Raji (cell line): ENCODE measurements around the gene SMAD3.

Experiments
- POLR2A ChIP-seq: IDR thresholded peaks from 2 replicates; pipeline ENCODE4 v1.6.1; 2011; ENCODE audit warnings: low read depth, low read length, control low read depth; ENCODE audit not compliant: insufficient read depth

SMAD3 gene

DNA sequence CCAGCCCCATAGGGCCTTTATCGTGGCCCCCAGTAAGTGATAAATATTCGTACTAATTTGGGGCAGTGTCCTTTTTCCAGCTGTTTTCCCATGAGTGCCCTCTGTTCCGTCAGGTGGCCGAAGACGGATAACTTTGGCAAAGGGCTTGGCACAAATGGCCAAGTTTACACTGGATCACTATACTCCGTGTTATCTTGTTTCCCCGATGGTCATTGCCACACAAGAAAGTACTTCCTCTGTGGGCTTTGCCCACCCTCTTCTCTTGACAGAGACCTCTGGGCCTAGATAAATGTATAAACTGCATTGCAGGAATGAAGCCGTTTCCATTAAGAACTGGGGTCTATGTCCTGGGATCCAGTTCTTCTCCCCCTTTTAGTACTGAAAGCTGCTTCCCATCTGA lies 39.1 kb downstream of the SMAD3 start:
- no peak for TF ChIP-seq POLR2A

DNA sequence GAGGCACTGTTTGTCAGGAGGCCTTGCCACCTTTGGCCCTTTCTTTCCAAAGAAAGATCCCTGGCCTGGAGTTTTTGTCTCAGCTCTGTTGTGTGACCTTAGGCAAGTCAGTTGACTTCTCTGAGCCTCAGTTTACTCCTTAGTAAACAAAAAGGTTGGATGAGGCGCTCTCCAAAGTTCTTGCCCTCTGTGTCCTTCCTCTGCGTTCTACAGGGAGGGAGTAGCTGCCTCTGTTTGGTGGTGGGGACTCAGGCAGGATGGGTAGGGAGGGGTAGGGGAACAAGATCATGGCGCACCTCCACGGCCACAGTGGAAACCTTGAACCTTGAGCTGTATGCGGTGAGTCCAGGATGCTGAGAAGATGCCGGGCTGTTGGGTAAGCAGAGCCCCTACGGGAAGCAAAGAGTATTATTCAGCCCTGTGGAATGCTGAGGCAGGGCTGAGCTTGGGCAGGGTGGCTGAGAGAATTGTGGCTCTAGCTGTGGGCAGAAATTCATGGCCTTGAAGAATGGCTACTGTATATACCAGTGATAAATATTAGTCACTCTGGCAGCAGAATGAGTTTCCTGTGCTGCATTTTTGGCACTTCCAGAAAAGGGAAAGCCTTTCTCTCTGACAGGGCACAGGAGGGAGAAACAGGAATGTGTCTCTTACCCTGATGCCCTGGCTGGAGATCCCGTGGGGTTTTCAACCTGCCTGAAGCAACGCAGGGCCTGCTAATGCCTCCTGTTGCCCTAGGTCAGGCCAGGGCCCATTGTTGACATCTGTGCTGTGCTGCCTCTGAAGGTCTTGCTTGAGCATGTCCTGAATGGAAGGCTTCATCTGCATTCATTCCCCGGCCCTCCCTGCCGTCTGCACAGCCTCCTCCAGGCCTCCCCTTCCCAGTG lies 39.9 kb downstream of the SMAD3 start:
- no peak for TF ChIP-seq POLR2A

DNA sequence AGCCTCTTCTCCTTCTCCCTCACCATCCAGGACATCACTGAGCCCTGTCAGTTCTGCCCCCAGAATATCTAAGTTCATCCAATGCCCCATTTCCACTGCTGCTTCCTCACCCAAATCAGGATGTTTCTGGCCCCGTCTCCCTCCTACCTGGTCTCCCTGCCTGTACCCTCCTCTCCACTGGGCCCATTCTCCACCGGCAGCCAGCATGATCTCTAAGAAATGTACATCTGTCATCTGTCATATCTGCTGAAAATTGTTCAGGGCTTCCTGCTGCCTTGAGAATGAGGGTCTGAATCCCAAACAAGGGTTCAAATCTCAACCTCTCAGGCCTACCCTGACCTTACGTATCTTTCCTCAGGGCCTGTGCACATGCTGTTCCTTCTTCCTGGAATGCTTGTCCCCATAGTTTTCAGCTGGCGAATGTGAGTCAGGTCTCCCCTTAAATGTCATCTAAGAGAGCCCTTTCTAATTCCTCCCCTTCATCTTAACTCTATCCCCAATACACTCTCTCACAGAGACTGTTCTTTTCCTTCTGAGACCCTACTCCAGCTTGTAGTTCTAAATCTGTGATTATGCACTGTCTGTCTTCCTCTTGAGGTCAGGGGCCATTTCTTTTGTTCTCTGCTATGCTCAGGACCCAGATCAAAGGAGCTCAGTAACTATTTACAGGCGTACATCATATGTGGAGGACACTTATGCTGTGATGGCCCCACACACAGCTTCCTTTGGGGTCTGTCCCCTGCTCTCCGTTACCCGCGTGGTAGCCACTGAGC lies 40.8 kb downstream of the SMAD3 start:
- no peak for TF ChIP-seq POLR2A

DNA sequence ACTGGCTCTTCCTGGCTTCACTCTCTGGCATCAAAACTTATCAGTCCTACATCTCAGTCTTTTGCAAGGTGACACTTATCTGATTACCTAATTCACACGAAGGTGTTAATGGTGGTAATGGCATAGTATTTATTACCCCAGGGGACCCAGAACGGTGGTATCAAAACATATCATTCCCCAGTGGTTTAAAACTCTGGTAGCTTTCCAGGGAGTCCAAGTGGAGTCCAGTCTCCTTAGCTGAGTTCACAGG lies 41.3 kb downstream of the SMAD3 start:
- TF ChIP-seq POLR2A = no peak

DNA sequence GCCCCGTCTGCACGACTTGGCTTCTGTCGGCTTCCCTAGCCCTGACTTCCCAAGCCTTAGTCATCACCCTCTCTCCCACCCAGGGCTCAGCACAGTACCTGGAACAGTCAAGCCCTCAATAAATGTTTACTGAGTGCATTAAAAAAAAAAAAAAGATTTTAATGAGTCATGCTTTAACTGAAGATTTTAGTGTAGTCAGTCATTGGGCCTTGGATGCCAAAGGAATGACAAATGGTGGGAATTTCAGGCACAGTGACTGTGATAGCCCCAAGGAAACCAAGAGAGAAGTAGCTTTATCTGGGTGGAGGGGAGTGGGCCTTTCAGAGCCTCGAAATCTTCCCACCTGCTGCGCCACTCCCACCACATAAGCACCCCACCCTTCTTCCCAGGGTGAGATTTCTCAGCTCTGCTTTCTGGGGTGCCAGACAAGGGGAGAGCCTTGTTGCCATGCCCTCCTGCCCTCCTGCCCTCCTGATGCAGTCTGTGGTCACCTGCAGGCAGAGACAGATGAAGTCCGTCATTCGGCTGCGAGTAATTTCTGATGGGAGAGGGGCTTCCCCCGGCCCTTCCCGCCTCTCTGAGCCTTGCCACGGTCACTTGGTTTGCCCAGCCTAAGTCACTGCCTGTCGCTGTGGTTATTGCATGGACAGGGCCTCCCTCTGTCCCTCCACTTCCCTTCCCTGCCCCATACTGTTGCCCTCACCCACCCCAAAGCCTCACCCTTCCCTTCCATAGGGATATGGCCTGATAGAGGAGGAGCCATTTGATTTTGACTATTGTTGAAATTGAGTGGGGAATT lies 41.8 kb downstream of the SMAD3 start:
- TF ChIP-seq POLR2A = no peak

DNA sequence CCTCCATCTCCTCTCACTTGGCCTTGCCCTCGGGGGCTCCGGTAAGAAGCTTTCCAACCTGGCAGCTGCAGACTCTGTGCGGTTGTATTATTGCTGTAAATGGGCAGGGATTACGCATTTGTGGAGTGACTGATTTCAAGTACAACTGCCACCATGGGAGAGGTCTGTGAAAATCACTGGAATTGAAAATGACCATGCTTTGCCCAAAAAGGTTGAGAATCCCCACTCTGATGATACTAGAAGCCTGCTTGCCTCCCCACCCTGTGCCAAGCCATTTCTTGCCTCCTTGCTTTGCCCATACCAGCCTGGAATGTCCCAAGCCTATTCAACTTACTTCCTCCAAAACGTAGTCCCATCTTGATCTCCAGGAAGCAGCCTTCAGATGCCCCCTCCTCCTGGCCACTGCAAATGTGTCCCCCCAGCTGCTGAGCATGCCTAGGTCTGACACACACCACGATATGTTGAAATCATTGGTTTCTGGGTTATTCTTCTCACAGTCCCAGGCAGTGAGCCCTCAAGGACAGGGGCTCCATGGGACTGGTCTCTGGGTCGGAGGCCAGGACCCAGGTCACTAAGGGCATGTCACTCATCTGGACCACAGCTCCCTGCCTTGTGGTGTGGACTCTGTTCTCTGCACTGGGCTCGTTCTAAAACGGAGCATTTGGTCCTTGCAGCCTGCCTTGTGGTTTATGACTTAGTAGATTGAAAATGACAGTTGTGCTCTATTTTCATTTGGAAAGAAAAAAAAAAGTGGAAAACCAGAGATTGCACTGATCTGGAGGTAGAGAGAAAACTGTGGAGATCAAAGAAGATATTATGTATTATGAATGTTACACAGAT lies 42.9 kb downstream of the SMAD3 start:
- no peak for TF ChIP-seq POLR2A

DNA sequence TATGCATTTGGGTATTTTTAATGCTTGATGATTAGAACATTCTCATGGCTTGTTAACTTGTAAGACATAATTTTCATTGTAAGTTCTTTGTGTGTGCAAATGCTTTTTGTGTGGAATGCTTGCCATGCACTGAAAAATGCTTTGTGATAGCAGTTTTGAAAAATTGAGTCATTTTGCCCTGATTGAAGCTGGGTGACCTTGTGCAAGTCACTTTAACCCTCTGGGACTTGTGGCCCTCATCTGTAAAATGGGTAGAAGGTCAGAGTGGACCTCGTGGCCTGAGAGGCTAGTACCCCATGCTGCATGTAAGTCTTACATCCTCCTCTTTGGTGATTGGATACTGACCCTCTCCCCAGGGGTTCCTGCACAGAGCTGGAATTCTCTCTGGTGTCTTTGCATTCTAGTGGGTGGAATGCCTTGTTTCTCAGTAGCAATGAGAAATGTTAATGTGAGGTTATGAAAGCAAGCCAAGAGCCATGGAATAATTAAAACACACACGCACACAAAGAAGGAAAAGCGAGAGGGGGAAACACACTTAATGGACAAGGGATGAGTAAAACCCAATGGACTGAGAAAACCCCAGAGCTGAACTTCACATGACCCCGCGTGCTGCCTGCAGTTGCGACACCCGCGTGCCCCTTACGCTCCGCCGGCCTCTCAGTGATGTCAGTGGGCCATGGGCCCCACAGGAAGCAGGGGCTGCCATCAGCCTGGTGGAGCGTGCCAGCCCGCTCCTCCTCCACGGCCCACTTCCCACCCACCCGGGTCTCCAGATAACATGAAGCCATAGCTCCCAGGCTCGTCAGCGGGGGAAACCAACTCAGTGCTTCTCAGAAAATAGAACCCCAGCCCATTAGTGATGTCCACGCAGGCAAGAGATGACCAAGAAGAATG lies 44.0 kb downstream of the SMAD3 start:
- no peak for TF ChIP-seq POLR2A

DNA sequence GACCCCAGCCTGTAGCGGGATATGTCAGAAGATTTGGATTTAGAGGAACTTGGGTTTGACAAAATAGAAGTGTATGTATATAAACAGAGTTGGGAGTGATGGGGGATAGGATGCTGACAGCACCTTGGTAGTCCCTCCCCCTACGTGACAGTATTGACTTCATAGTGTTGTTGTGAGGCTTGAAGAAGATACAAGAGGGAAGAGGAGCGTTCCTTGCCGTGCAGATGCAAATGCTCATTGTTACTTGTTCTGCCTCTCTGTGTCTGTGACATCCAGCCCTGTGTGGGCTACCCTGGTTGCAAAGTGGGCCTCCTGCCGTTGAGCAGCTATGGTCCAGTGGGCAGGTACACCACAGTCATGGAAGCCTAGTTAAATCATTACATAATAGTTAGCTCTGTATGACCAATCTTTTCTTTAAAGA lies 45.0 kb downstream of the SMAD3 start:
- TF ChIP-seq POLR2A = no peak

DNA sequence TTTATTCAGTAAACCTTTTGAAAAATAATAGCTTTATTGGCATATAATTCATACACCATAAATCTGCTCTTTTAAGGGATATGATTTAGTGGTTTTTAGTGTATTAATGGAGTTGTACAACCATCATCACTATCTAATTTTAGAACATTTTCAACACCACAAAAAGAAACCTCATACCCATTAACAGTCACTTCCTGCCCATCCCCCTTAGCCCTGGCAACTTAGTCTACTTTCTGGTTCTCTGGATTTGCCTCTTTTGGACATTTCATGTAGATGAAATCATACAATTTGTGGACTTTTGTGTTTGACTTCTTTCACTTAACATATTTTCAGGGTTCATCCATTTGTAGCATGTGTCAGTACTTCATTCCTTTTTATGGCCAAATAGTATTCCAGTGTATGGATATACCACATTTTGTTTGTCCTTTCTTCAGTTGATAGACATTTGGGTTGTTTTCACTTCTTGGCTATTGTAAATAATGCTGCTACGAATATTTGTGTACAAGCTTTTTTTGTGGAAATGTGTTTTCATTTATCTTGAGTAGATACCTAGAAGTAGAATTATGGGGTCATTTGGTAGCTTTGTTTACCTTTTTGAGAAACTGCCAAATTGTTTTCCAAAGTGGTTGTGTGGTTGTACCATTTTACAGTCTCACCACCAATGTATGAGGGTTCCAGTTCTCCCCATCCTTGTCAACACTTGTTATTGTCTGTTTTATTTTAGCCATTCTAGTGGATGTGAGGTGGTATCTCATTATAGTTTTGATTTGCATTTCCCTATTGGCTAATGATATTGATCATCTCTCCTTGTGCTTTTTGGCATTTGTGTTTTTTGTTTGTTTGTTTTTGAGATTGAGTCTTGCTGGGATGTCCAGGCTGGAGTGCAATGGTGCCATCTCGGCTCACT lies 45.8 kb downstream of the SMAD3 start:
- no peak for TF ChIP-seq POLR2A

DNA sequence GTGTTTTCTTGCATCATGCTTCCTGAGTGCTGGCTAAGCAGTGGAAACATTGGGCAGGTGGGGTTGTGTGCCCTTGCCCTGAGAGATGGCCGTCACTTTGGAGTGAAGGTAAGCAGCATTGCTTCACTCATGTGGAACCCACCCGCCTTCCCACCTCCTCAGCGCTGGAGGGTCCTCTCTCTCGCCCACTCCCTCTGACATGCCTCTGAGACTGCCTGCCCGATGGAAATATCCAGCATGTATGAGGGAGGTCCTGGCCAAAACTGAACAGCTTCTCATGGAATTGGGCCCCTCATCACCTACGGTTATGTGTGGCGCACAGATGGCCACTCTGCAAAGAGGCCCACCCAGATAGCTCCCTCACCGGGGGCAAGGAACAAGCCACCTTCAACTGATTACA lies 48.6 kb downstream of the SMAD3 start:
- TF ChIP-seq POLR2A = no peak

DNA sequence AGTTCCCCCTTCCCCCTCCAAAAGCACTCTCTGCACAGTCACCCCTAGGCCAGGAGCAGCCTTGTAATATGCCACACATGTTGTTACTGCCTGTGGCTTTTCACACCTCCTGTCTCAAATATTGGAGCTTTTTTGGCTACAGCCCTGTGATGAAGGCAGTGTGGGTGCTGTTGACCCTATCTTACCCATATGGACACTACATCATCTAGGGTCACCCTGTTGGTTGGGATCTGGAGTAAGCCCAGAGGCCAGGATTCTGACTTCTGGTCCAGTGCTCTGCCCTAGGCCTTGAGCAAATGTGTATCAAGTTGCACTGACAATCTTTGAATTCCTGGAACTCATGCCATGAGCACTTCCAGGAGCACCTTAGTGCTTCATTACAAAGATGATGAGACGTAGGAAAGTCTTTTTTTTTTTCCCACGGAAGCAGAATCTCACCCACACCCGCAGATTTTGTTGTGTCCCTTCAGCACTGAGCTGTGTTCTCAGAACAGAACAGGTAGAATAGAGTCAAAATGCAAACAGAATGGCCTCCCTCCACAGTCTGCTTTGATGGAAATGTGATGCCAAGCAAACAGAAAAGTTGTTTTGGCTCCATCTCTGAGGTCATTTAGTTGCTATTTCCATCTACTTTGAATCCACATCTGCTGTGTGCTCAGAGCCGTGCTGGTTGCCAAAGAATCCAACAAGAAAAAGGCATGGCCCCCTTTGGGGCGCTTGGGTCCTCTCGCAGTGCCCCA lies 49.6 kb downstream of the SMAD3 start:
- TF ChIP-seq POLR2A = no peak

DNA sequence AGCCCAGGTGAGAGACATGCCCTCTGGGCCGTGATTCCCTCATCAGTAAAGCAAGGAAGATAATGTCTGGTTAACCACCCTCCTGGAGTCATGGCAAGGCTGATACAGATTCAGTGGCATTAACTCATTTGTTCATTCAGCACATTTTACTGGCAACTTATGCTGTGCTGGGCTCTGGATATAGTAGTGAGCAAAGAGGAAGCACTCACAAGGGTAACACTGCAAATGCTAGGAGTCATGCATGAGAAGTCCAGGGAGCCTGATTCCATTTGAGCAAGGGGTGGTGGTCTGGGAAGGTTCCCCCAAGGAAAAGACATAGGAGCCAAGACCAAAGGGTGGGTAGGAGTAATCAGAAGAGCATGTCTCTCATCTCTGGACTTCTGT lies 50.2 kb downstream of the SMAD3 start:
- no peak for TF ChIP-seq POLR2A

DNA sequence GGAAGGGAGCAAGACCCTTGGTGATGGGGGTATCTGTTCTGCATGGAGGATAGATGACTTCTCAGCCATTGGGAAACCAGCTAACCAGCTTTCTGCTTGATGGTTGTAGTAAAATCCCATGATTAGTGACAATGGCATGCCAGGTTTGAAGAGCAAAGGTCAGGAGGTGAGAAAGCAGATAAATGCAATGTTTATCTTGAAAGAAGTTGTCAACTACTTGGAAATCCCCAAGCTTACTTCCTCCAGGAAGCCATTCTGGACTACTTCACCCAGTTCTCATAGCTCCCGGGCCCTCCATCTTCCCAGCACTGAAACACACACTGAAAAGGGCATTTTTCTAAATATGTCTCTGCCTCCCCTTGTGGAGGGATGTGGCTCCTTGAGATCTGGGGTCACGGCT lies 51.3 kb downstream of the SMAD3 start:
- TF ChIP-seq POLR2A = no peak

DNA sequence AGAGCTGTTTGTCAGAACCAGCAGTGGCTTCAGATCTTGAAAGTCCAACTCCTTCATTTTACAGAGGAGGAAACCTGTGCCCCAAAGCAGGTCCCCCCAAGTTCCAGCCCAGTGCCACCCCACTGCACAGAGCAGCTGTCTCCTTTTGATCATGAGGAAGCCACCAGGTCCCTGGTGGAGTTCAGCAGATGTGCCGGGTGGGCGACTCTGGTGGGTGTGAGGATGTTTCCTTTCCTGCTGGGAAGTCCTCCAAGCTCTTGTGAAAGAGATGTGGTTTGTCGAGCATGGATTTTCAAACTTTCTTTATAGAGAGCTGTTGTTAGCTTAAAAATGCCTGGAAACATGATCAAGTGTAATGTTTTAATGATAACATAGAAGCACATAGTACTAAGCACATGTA lies 52.0 kb downstream of the SMAD3 start:
- no peak for TF ChIP-seq POLR2A
